ENCODE results near the gene CFAP161.

CFAP161 gene

GRCh38 chr15:81133782-81134461 is at the start of gene CFAP161:
TSS of gene CFAP161 (plus strand) at chr15:81134270. CDS start at chr15:81134330, 60 bp downstream.
- no peak for TF ChIP-seq EZH2phosphoT487 (IDR thresholded peaks at IDR 0.05; ENCODE audit: borderline replicate concordance, low read length)
- TF ChIP-seq CTCF (IDR thresholded peaks at IDR 0.05; ENCODE audit: low read depth, low read length, poor library complexity, severe bottlenecking): no peak
- Histone ChIP-seq H3K36me3 (ENCODE audit: control insufficient read depth, low read length) (no peaks in the 10 kb centered on the region), H3K4me1 (ENCODE audit: control insufficient read depth, low read length) (no peaks in the 10 kb centered on the region), H3K9me2 (replicated peaks; ENCODE audit: control insufficient read depth, low read length) (no peaks in the 10 kb centered on the region), H3F3A (ENCODE audit: control insufficient read depth, insufficient read depth) (no peaks in the 10 kb centered on the region), H4K20me1 (ENCODE audit: control insufficient read depth, insufficient read depth, low read depth, low read length) (no peaks in the 10 kb centered on the region), H3K79me2 (ENCODE audit: control insufficient read depth, low read length) (no peaks in the 10 kb centered on the region), H3K27ac (ENCODE audit: low read depth, low read length) (no peak within 1 kb of the TSS), H3K4me2 (ENCODE audit: low read length) (no peak within 1 kb of the TSS), H3K4me3 (ENCODE audit: low read length) (no peak within 1 kb of the TSS), H3K9me3 (ENCODE audit: control insufficient read depth, insufficient read depth, low read length) (no peaks in the 10 kb centered on the region), H3K27me3 (ENCODE audit: control insufficient read depth, low read length) (peaks cover 6% of the 10 kb centered on the region; the same call in 1 of the 2 replicates)

- no peaks in the 10 kb centered on the region for H3K9me3 ChIP-seq (ENCODE audit: control insufficient read depth, insufficient read depth, low read length)
- no peaks in the 10 kb centered on the region for H3K9me2 ChIP-seq (replicated peaks; ENCODE audit: control insufficient read depth, low read length)
- no peaks in the 10 kb centered on the region for H3K27me3 ChIP-seq (ENCODE audit: control insufficient read depth, low read length)
- H3K4me1 ChIP-seq (ENCODE audit: control insufficient read depth, low read length): no peaks in the 10 kb centered on the region
- H3K27ac ChIP-seq (ENCODE audit: low read depth, low read length): no peak overlapping the region
- H4K20me1 ChIP-seq (ENCODE audit: control insufficient read depth, insufficient read depth, low read depth, low read length): no peaks in the 10 kb centered on the region
- no peaks in the 10 kb centered on the region for H3F3A ChIP-seq (ENCODE audit: control insufficient read depth, insufficient read depth)
- TF ChIP-seq CTCF (IDR thresholded peaks at IDR 0.05; ENCODE audit: low read depth, low read length, poor library complexity, severe bottlenecking) (no peak), EZH2phosphoT487 (IDR thresholded peaks at IDR 0.05; ENCODE audit: borderline replicate concordance, low read length) (no peak)
- H3K4me2 ChIP-seq (ENCODE audit: low read length): no peak overlapping the region
- H3K79me2 ChIP-seq (ENCODE audit: control insufficient read depth, low read length): no peaks in the 10 kb centered on the region
- no peak overlapping the region for H3K4me3 ChIP-seq (ENCODE audit: low read length)
- no peaks in the 10 kb centered on the region for H3K36me3 ChIP-seq (ENCODE audit: control insufficient read depth, low read length)
These were observed 49.4 kb upstream of the CFAP161 start for GRCh38 chr15:81084716-81085115.

GRCh38 chr15:81085213-81085612 is 48.9 kb upstream of the CFAP161 start:
- Histone ChIP-seq H3K27ac (ENCODE audit: low read depth, low read length) (no peak overlapping the region), H3K4me1 (ENCODE audit: control insufficient read depth, low read length) (no peaks in the 10 kb centered on the region), H3K79me2 (ENCODE audit: control insufficient read depth, low read length) (no peaks in the 10 kb centered on the region), H3K27me3 (ENCODE audit: control insufficient read depth, low read length) (no peaks in the 10 kb centered on the region), H3K4me2 (ENCODE audit: low read length) (no peak overlapping the region), H3K9me2 (replicated peaks; ENCODE audit: control insufficient read depth, low read length) (no peaks in the 10 kb centered on the region), H3F3A (ENCODE audit: control insufficient read depth, insufficient read depth) (no peaks in the 10 kb centered on the region), H3K4me3 (ENCODE audit: low read length) (no peak overlapping the region), H3K36me3 (ENCODE audit: control insufficient read depth, low read length) (no peaks in the 10 kb centered on the region), H4K20me1 (ENCODE audit: control insufficient read depth, insufficient read depth, low read depth, low read length) (no peaks in the 10 kb centered on the region), H3K9me3 (ENCODE audit: control insufficient read depth, insufficient read depth, low read length) (no peaks in the 10 kb centered on the region)
- no peak for TF ChIP-seq EZH2phosphoT487 (IDR thresholded peaks at IDR 0.05; ENCODE audit: borderline replicate concordance, low read length)
- no peak for TF ChIP-seq CTCF (IDR thresholded peaks at IDR 0.05; ENCODE audit: low read depth, low read length, poor library complexity, severe bottlenecking)
